ENCODE results near the gene SAXO1.
"Not testable (repeated sequence)": the region's sequence is repeated elsewhere in the genome, so short reads cannot be mapped to it uniquely, and the experiment has no call there.

SAXO1 gene

GRCh38 chr9:19033015-19033414 is at the start of gene SAXO1:
TSS of gene SAXO1 (minus strand) at chr9:19033209. CDS start at chr9:19032908, 301 bp downstream.
- no peak for DNase-seq

- DNase-seq: no peak
Measured at GRCh38 chr9:19074836-19075235, 41.8 kb upstream of the SAXO1 start.

GRCh38 chr9:19074229-19074628 is 41.2 kb upstream of the SAXO1 start:
- no peak for DNase-seq

GRCh38 chr9:19057033-19057432 is 24.0 kb upstream of the SAXO1 start:
- no peak for DNase-seq

GRCh38 chr9:19050637-19051591 is 17.9 kb upstream of the SAXO1 start:
- no peak for DNase-seq

GRCh38 chr9:19049917-19050636 is 17.1 kb upstream of the SAXO1 start:
- DNase-seq: no peak

- peak; percentile 94 for DNase-seq
Measured at GRCh38 chr9:19048966-19049916, 16.2 kb upstream of the SAXO1 start, which contains the start of gene RRAGA. TSS of gene RRAGA (plus strand) at chr9:19049427. CDS start at chr9:19049660, 233 bp downstream.

- no peak for DNase-seq
Measured at GRCh38 chr9:19036611-19037010, 3.6 kb upstream of the SAXO1 start.

- DNase-seq: peak; percentile 74
Measured at GRCh38 chr9:19032406-19032805, 603 bp downstream of the SAXO1 start.

- DNase-seq: no peak
Measured at GRCh38 chr9:19030899-19031298, 2.1 kb downstream of the SAXO1 start.

GRCh38 chr9:19028835-19029451 is 4.1 kb downstream of the SAXO1 start:
- no peak for DNase-seq

GRCh38 chr9:19027825-19028224 is 5.2 kb downstream of the SAXO1 start:
- DNase-seq: no peak

GRCh38 chr9:19026375-19026774 is 6.6 kb downstream of the SAXO1 start:
- DNase-seq: no peak

- DNase-seq: peak; percentile 49
Measured at GRCh38 chr9:19023078-19023477, 9.9 kb downstream of the SAXO1 start.

- no peak for DNase-seq
Measured at GRCh38 chr9:19022206-19022605, 10.8 kb downstream of the SAXO1 start.

- not testable (repeated sequence) for DNase-seq
Measured at GRCh38 chr9:19021649-19022048, 11.4 kb downstream of the SAXO1 start.

GRCh38 chr9:19020886-19021455 is 12.0 kb downstream of the SAXO1 start:
- DNase-seq: no peak

GRCh38 chr9:19018201-19018600 is 14.8 kb downstream of the SAXO1 start:
- no peak for DNase-seq

- no peak for DNase-seq
Measured at GRCh38 chr9:19009391-19009965, 23.5 kb downstream of the SAXO1 start.

GRCh38 chr9:19000133-19000532 is 32.9 kb downstream of the SAXO1 start:
- DNase-seq: no peak

GRCh38 chr9:18999173-18999785 is 33.7 kb downstream of the SAXO1 start:
- DNase-seq: no peak

Measured in DMS79 (cell line).